ENCODE results near the gene PSEN2.

The PSEN2 gene

GRCh38 chr1:226938903-226939437, 68.6 kb downstream of the PSEN2 start:
- H3K27ac Mint-ChIP-seq, result peak overlapping the region; percentile 96
- H3K4me3 Mint-ChIP-seq, result peak overlapping the region; percentile 87
- DNase-seq, result no peak
- peaks cover 24% of the 10 kb centered on the region for H3K27me3 Mint-ChIP-seq (ENCODE audit: low read depth, poor library complexity)
- no peak for TF ChIP-seq CTCF (IDR thresholded peaks at IDR 0.05)
- peaks cover 30% of the 10 kb centered on the region for H3K9me3 Mint-ChIP-seq
- H3K36me3 Mint-ChIP-seq (ENCODE audit: low read depth), result peaks cover 29% of the 10 kb centered on the region
- peaks cover 49% of the 10 kb centered on the region for H3K4me1 Mint-ChIP-seq

GRCh38 chr1:226939438-226940028, 69.1 kb downstream of the PSEN2 start:
- H3K4me3 Mint-ChIP-seq, result peak overlapping the region; percentile 87
- peaks cover 54% of the 10 kb centered on the region for H3K4me1 Mint-ChIP-seq
- H3K36me3 Mint-ChIP-seq (ENCODE audit: low read depth), result peaks cover 23% of the 10 kb centered on the region
- peak overlapping the region; percentile 96 for H3K27ac Mint-ChIP-seq
- no peak for DNase-seq
- peaks cover 24% of the 10 kb centered on the region for H3K27me3 Mint-ChIP-seq (ENCODE audit: low read depth, poor library complexity)
- H3K9me3 Mint-ChIP-seq, result peaks cover 24% of the 10 kb centered on the region
- no peak for TF ChIP-seq CTCF (IDR thresholded peaks at IDR 0.05)

- peak; percentile 99 for DNase-seq
- Mint-ChIP-seq H3K9me3 (peaks cover 17% of the 10 kb centered on the region), H3K36me3 (ENCODE audit: low read depth) (peaks cover 17% of the 10 kb centered on the region), H3K4me3 (peak within 1 kb of the TSS; percentile 87), H3K27ac (peak within 1 kb of the TSS; percentile 96), H3K27me3 (ENCODE audit: low read depth, poor library complexity) (peaks cover 26% of the 10 kb centered on the region), H3K4me1 (peaks cover 61% of the 10 kb centered on the region)
- TF ChIP-seq CTCF (IDR thresholded peaks at IDR 0.05), result no peak
These were observed 69.8 kb downstream of the PSEN2 start, which contains the start of gene COQ8A for GRCh38 chr1:226940029-226940805. Gene COQ8A, plus strand, starts transcription at chr1:226940294. Its CDS starts 21,092 bp downstream, at chr1:226961386.

- TF ChIP-seq CTCF (IDR thresholded peaks at IDR 0.05), result no peak
- no peak for DNase-seq
- Mint-ChIP-seq H3K4me1 (peaks cover 66% of the 10 kb centered on the region), H3K36me3 (ENCODE audit: low read depth) (peaks cover 11% of the 10 kb centered on the region), H3K4me3 (peak overlapping the region; percentile 87), H3K27ac (no peak overlapping the region), H3K27me3 (ENCODE audit: low read depth, poor library complexity) (peaks cover 22% of the 10 kb centered on the region), H3K9me3 (peaks cover 12% of the 10 kb centered on the region)
These were observed 70.3 kb downstream of the PSEN2 start for GRCh38 chr1:226940806-226941067.

GRCh38 chr1:226942392-226942791, 72.0 kb downstream of the PSEN2 start:
- no peak for TF ChIP-seq CTCF (IDR thresholded peaks at IDR 0.05)
- H3K4me1 Mint-ChIP-seq, result peaks cover 76% of the 10 kb centered on the region
- no peak overlapping the region for H3K4me3 Mint-ChIP-seq
- H3K36me3 Mint-ChIP-seq (ENCODE audit: low read depth), result peaks cover 4% of the 10 kb centered on the region
- peaks cover 11% of the 10 kb centered on the region for H3K9me3 Mint-ChIP-seq
- H3K27me3 Mint-ChIP-seq (ENCODE audit: low read depth, poor library complexity), result peaks cover 22% of the 10 kb centered on the region
- no peak for DNase-seq
- no peak overlapping the region for H3K27ac Mint-ChIP-seq

Data from nephron progenitor cell (in vitro differentiated cells).